ENCODE measurements around the gene KRTAP5-4.
"Not testable (repeated sequence)": the region's sequence is repeated elsewhere in the genome, so short reads cannot be mapped to it uniquely, and the experiment has no call there.

DNA sequence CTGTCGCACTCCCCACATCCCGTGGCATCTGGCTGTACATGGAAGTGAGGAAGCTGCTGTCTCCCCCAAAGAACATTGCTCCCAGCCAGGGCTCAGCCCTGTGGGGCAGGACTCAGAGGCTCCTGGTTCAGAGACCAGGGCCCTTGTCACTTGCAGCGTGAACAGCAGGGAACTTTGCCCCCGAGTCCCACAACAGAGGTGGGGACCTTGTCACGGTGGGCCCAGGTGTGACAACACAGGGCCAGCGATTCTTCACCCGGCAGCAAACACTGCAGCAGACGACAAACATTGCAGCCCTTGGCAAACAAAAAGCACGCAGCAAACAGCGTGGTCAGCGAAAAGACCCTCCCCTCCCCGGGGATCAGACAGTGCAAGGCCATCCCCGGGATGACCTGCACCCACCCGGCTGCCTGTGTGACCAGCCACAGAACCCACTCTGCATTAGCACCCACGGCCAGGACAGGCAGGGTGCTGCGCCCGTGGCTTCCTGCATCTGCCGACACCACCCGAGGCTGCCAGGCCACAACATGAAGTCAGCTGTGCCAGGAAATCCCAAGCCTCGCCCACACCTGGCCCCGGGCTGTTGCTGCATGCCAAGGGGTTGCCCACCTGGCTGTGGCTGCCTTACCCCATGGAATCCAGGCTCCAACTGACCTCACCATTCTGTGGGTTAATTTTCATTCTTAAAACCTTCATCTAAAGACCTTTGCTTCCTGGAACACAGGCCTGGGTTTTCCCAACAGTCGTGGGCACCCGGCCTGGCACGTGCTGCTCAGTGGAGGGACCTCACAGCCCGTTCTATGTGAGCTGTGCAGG is 39.7 kb upstream of the KRTAP5-4 start:
- TF ChIP-seq, protein P1, sequence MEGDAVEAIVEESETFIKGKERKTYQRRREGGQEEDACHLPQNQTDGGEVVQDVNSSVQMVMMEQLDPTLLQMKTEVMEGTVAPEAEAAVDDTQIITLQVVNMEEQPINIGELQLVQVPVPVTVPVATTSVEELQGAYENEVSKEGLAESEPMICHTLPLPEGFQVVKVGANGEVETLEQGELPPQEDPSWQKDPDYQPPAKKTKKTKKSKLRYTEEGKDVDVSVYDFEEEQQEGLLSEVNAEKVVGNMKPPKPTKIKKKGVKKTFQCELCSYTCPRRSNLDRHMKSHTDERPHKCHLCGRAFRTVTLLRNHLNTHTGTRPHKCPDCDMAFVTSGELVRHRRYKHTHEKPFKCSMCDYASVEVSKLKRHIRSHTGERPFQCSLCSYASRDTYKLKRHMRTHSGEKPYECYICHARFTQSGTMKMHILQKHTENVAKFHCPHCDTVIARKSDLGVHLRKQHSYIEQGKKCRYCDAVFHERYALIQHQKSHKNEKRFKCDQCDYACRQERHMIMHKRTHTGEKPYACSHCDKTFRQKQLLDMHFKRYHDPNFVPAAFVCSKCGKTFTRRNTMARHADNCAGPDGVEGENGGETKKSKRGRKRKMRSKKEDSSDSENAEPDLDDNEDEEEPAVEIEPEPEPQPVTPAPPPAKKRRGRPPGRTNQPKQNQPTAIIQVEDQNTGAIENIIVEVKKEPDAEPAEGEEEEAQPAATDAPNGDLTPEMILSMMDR (IDR thresholded peaks at IDR 0.05) = not testable (repeated sequence)
- TF ChIP-seq EZH2 (IDR thresholded peaks at IDR 0.05; ENCODE audit: borderline replicate concordance, insufficient read depth, low read depth, low read length, poor library complexity, severe bottlenecking) = not testable (repeated sequence)

All from B cell (primary cell).